Panc1 (cell line): ENCODE data around the gene IL34. TPM values are rescaled to one million over a fixed set of nuclear protein-coding genes. Genes with fewer than 3 reads are reported as not detected.

Source experiments
- ATAC-seq: fragments of 200-7000 bp; cut with Tn5 transposase; 2 replicates; pipeline ENCODE4 v1.9.1; 2020; ENCODE audit warnings: mild to moderate bottlenecking, moderate library complexity
- BruUV-seq: library from RNA; stranded (reverse); fragments of 400-500 nt; replicated peaks from 2 replicates; lab custom pipeline; 2021; lab: Mats Ljungman, UMichigan
- CTCF ChIA-PET: fragments of 300-600 bp; sonication (Branson Sonifier 250); formaldehyde crosslinking; loops from one replicate; lab custom pipeline; 2022; ENCODE audit warnings: antibody characterized with exemption; lab: Charles Lee
- POLR2A ChIA-PET: fragments of 300-600 bp; sonication (Branson Sonifier 250); formaldehyde crosslinking; loops from one replicate; lab custom pipeline; 2022; ENCODE audit warnings: antibody characterized with exemption; lab: Charles Lee
- DNase-seq: peaks from one replicate; pipeline ENCODE4 v3.0.0-alpha.2; 2010; ENCODE audit warnings: low read depth, low spot score
- H3K27ac ChIP-seq: 2 replicates; pipeline ENCODE4 v1.5.1; 2011; ENCODE audit warnings: mild to moderate bottlenecking, low read length, inconsistent platforms
- H3K27me3 ChIP-seq: fragments of 200-500 bp; sonication (Bioruptor generic); 2 replicates; pipeline ENCODE4 v1.6.0; 2014; ENCODE audit warnings: low read length, inconsistent platforms; ENCODE audit not compliant: control insufficient read depth, insufficient read depth
- H3K36me3 ChIP-seq: fragments of 200-500 bp; sonication (Bioruptor generic); 2 replicates; pipeline ENCODE4 v1.5.1; 2014; ENCODE audit warnings: inconsistent platforms, mild to moderate bottlenecking, low read length, moderate library complexity; ENCODE audit not compliant: control insufficient read depth, insufficient read depth
- H3K4me1 ChIP-seq: 2 replicates; pipeline ENCODE4 v1.5.1; 2011; ENCODE audit warnings: inconsistent platforms, mild to moderate bottlenecking, low read length, moderate library complexity; ENCODE audit not compliant: control insufficient read depth, insufficient read depth
- H3K4me3 ChIP-seq, 2 experiments: 2 replicates each; pipeline ENCODE4 v1.5.1; 2011 to 2012; ENCODE audit warnings: low read depth in 2 of 2, low read length in 2 of 2, mild to moderate bottlenecking in 2 of 2, inconsistent platforms in 1 of 2, moderate library complexity in 1 of 2
- H3K9me3 ChIP-seq: fragments of 200-500 bp; sonication (Bioruptor generic); 2 replicates; pipeline ENCODE4 v1.5.1; 2014; ENCODE audit warnings: low read depth, mild to moderate bottlenecking, inconsistent platforms, low read length, moderate library complexity; ENCODE audit not compliant: control insufficient read depth, insufficient read depth
- CTCF ChIP-seq: fragments of 450-650 bp; IDR thresholded peaks from 2 replicates; pipeline ENCODE4 v1.5.1; 2017; ENCODE audit warnings: mild to moderate bottlenecking
- POLR2AphosphoS5 ChIP-seq: IDR thresholded peaks from 2 replicates; pipeline ENCODE4 v1.6.1; 2012; ENCODE audit warnings: mild to moderate bottlenecking, low read depth, low read length, moderate library complexity
- REST ChIP-seq, 2 experiments: IDR thresholded peaks; 2 replicates each; pipeline ENCODE4 v1.6.1; 2011 to 2012; ENCODE audit warnings: low read depth in 2 of 2, control low read depth in 1 of 2, low read length in 1 of 2, mild to moderate bottlenecking in 1 of 2, moderate library complexity in 1 of 2; ENCODE audit not compliant: insufficient read depth in 1 of 2
- SIN3A ChIP-seq: IDR thresholded peaks from 2 replicates; pipeline ENCODE4 v1.6.1; 2012; ENCODE audit warnings: low read depth, mild to moderate bottlenecking, low read length, moderate library complexity, borderline replicate concordance; ENCODE audit not compliant: insufficient read depth
- TCF7L2 ChIP-seq: IDR thresholded peaks from 2 replicates; pipeline ENCODE4 v1.6.1; 2011; ENCODE audit warnings: mild to moderate bottlenecking, low read depth, low read length, inconsistent platforms
- in situ Hi-C: cut with HindIII; loops from 2 replicates; pipeline ENCODE4 v1.10.0; 2016; ENCODE audit warnings: low sequenced_read_pairs, low pct_unique_long_range_greater_than_20kb
- intact Hi-C: fragments of 100-400 bp; cut with micrococcal nuclease; formaldehyde crosslinking; loops from one replicate; pipeline ENCODE4 v1.10.0; 2022; ENCODE audit not compliant: unreplicated experiment
- total RNA-seq: library from RNA; stranded (reverse); gene quantifications from one replicate; pipeline ENCODE4 v1.2.1, GENCODE V29; 2021; ENCODE audit not compliant: unreplicated experiment

IL34 gene
- total RNA-seq, 1 experiment from 2014 or later: 5.8 TPM

- Histone ChIP-seq H3K27ac (no peak overlapping the region; the same call in 1 of the 2 replicates), H3K4me3 (no peak overlapping the region), H3K36me3 (no peaks in the 10 kb centered on the region), H3K9me3 (no peaks in the 10 kb centered on the region), H3K27me3 (no peaks in the 10 kb centered on the region), H3K4me1 (peaks cover 36% of the 10 kb centered on the region)
- in situ Hi-C loops: no loop called here
- CTCF ChIA-PET: no interaction called here
- DNase-seq (no peak), ATAC-seq (no peak)
- intact Hi-C loops: loop anchor here (5.0 kb wide), 1 partner anchor 57 kb away; no protein-coding TSS in a partner anchor
- no peak for TF ChIP-seq CTCF
- no peak for TF ChIP-seq TCF7L2
- no peak for TF ChIP-seq POLR2AphosphoS5
- TF ChIP-seq SIN3A: no peak
- TF ChIP-seq REST (IDR thresholded peaks at IDR 0.05; ENCODE audit: insufficient read depth in 1 of 2, low read depth in 2 of 2, low read length in 1 of 2): no peak
- POLR2A ChIA-PET: no interaction called here
- no TSS peak for BruUV-seq
These were observed 48.5 kb downstream of the IL34 start for GRCh38 chr16:70694868-70695218.

GRCh38 chr16:70695331-70696070 lies 49.1 kb downstream of the IL34 start:
- no peaks in the 10 kb centered on the region for H3K27me3 ChIP-seq
- in situ Hi-C loops: no loop called here
- DNase-seq (no peak), ATAC-seq (peak; percentile 37)
- intact Hi-C loops: loop anchor here (5.0 kb wide), 1 partner anchor 57 kb away; no protein-coding TSS in a partner anchor
- ChIA-PET CTCF (interaction anchor here (0.7 kb wide), 1 partner anchor 1871 kb away, joined by 3 read pairs; no protein-coding TSS in a partner anchor), POLR2A (no interaction called here)
- no peak overlapping the region for H3K4me3 ChIP-seq
- no TSS peak for BruUV-seq
- H3K36me3 ChIP-seq: no peaks in the 10 kb centered on the region
- TF ChIP-seq TCF7L2 (no peak), CTCF (no peak), SIN3A (no peak), REST (IDR thresholded peaks at IDR 0.05; ENCODE audit: insufficient read depth in 1 of 2, low read depth in 2 of 2, low read length in 1 of 2) (no peak), POLR2AphosphoS5 (no peak)
- no peaks in the 10 kb centered on the region for H3K9me3 ChIP-seq
- H3K27ac ChIP-seq: 0 out of 2 replicates have a peak overlapping the region, but pooled peaks have one; percentile 41
- H3K4me1 ChIP-seq: peaks cover 36% of the 10 kb centered on the region
